Keratinocyte (primary cell): ENCODE results near the gene CALHM4.

ENCODE experiments used
- EZH2 ChIP-seq: IDR thresholded peaks from one replicate; pipeline ENCODE4 v1.6.1; 2012; ENCODE audit warnings: inconsistent platforms, mild to moderate bottlenecking, low read length, moderate library complexity
- TF ChIP-seq, protein P1 (sequence below), 3 experiments: IDR thresholded peaks in 1 of 3; conservative IDR thresholded peaks in 1 of 3; optimal IDR thresholded peaks in 1 of 3; 2 replicates in 2 of 3; 3 replicates in 1 of 3; pipeline versions ENCODE3 to v1.5.1; 2011; ENCODE audit warnings: low read length in 3 of 3, mild to moderate bottlenecking in 3 of 3, moderate library complexity in 2 of 3, control low read depth in 1 of 3, inconsistent platforms in 1 of 3; ENCODE audit not compliant: insufficient read depth in 2 of 3; ENCODE audit errors: extremely low read depth in 1 of 3

DNA sequence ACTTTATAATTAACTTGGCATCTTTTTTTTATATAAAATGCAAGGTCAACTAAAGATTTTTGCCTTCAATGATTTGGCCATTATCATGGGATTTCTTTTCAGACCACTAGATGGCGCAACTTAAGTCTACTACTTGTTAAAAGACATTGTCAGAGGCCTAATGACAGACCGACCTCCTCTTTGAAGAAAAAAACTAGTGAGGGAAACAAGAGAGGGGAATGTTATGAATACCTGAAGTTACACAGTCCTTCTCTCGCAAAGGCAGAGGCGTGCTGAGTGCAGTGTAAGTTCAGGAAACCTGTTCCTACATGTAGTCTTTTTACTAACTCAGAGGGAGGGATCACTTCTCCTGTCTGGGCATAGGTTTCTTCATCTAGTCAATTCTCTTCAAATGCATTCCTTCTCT, 17.3 kb upstream of the CALHM4 start:
- TF ChIP-seq, protein P1, sequence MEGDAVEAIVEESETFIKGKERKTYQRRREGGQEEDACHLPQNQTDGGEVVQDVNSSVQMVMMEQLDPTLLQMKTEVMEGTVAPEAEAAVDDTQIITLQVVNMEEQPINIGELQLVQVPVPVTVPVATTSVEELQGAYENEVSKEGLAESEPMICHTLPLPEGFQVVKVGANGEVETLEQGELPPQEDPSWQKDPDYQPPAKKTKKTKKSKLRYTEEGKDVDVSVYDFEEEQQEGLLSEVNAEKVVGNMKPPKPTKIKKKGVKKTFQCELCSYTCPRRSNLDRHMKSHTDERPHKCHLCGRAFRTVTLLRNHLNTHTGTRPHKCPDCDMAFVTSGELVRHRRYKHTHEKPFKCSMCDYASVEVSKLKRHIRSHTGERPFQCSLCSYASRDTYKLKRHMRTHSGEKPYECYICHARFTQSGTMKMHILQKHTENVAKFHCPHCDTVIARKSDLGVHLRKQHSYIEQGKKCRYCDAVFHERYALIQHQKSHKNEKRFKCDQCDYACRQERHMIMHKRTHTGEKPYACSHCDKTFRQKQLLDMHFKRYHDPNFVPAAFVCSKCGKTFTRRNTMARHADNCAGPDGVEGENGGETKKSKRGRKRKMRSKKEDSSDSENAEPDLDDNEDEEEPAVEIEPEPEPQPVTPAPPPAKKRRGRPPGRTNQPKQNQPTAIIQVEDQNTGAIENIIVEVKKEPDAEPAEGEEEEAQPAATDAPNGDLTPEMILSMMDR (optimal IDR thresholded peaks at IDR 0.05 in 1 of 3, IDR thresholded peaks at IDR 0.05 in 1 of 3, conservative IDR thresholded peaks at IDR 0.05 in 1 of 3; ENCODE audit: extremely low read depth in 1 of 3, insufficient read depth in 2 of 3, low read length in 3 of 3): peak in 2 of 3 experiments; percentile 41 to 54
- TF ChIP-seq EZH2: no peak
